ENCODE measurements around the gene DGCR8. TPM values are rescaled to one million over a fixed set of nuclear protein-coding genes. Genes with fewer than 3 reads are reported as not detected.

Gene DGCR8
- total and polyA plus RNA-seq, 5 donors from 2014 or later, result 2.7 to 41.1 (median 5.1) TPM

- Histone ChIP-seq H3K9me3 (ENCODE audit: control insufficient read depth in 2 of 2, low read length in 2 of 2) (peaks cover 0 to 1% of the 10 kb centered on the region in 2 experiments), H3K4me1 (ENCODE audit: control insufficient read depth, insufficient read depth, low read length, poor library complexity, severe bottlenecking) (peaks cover 54% of the 10 kb centered on the region), H3K4me3 (ENCODE audit: low read depth, low read length) (peak overlapping the region; percentile 62)
These were observed 11.8 kb downstream of the DGCR8 start for GRCh38 chr22:20091690-20092476.

GRCh38 chr22:20092477-20092854, 12.4 kb downstream of the DGCR8 start:
- H3K9me3 ChIP-seq (ENCODE audit: control insufficient read depth in 2 of 2, low read length in 2 of 2), result peaks cover 0 to 1% of the 10 kb centered on the region in 2 experiments
- H3K4me1 ChIP-seq (ENCODE audit: control insufficient read depth, insufficient read depth, low read length, poor library complexity, severe bottlenecking), result peaks cover 54% of the 10 kb centered on the region
- H3K27me3 Mint-ChIP-seq, result no peaks in the 10 kb centered on the region
- peak overlapping the region; percentile 69 for H3K27ac ChIP-seq (ENCODE audit: insufficient read depth, low read length, poor library complexity, severe bottlenecking)
- peaks cover 22 to 75% (median 55%) of the 10 kb centered on the region in 4 donors for H3K4me1 Mint-ChIP-seq
- H3K27me3 ChIP-seq (ENCODE audit: control insufficient read depth, insufficient read depth, low read length), result no peaks in the 10 kb centered on the region
- H3K36me3 ChIP-seq (ENCODE audit: control insufficient read depth, insufficient read depth, low read length), result peaks cover 87% of the 10 kb centered on the region
- H3K27ac Mint-ChIP-seq, result peak overlapping the region; percentile 33 to 96 (median 88)
- no peak for DNase-seq
- H3K4me3 Mint-ChIP-seq, result peak overlapping the region; percentile 76 to 87 (median 84)
- H3K36me3 Mint-ChIP-seq, result peaks cover 67% of the 10 kb centered on the region
- ATAC-seq (ENCODE audit: low read depth in 2 of 2), result no peak
- peak overlapping the region; percentile 62 for H3K4me3 ChIP-seq (ENCODE audit: low read depth, low read length)
- peaks cover 0 to 1% (median 0%) of the 10 kb centered on the region in 7 donors for H3K9me3 Mint-ChIP-seq

More at GRCh38 chr22:20091690-20092476, 11.8 kb downstream of the DGCR8 start:
- peak in 2 of 3 donors; percentile 52 to 74 for DNase-seq
- Mint-ChIP-seq H3K4me3 (peak overlapping the region; percentile 49 to 87 (median 78)), H3K4me1 (peaks cover 19 to 73% (median 52%) of the 10 kb centered on the region in 4 donors), H3K36me3 (peaks cover 67% of the 10 kb centered on the region), H3K27me3 (no peaks in the 10 kb centered on the region), H3K9me3 (peaks cover 0 to 1% (median 0%) of the 10 kb centered on the region in 7 donors), H3K27ac (peak overlapping the region; percentile 88 to 96 (median 95))
- H3K27me3 ChIP-seq (ENCODE audit: control insufficient read depth, insufficient read depth, low read length), result no peaks in the 10 kb centered on the region
- H3K36me3 ChIP-seq (ENCODE audit: control insufficient read depth, insufficient read depth, low read length), result peaks cover 87% of the 10 kb centered on the region
- ATAC-seq (ENCODE audit: low read depth in 2 of 2), result peak; percentile 56 to 78
- H3K27ac ChIP-seq (ENCODE audit: insufficient read depth, low read length, poor library complexity, severe bottlenecking), result peak overlapping the region; percentile 69

DNA sequence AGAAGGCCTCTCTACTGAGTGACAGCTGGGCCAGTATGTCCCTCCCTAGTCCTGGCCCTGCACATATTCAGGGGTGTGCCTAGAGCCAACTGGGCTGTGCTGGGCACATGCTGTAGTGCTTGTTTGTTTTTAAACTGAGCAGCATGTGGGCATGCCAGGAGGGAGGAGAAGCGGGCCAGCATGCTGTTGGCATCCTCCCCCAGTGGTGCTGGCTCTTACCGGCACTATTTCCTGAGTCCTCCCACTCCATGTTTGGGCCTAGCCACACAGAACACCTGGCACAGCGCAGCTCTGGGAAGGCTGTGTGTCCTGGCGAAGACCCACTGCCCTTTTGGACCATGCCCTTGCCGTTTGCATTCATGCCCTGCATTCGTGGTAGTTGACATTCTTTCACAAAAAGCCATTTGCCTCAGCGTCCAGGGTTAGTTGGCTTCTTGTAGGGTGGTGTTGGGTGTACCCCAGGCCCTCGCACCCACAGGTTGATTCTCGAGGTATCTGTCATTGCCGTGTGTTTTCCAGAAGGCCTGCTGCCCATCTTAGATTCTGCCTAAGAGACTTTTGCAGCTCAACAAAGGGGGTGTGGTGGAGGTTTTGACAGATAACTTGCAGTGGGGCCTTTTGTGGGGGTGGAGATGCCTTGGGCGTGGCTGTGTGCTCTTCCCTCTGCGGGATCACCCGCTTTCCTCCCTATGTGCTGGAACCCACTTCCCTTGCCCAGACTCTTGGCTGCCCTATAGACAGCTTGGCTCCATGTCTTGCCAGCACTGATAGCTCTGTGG, 13.6 kb downstream of the DGCR8 start:
- Histone ChIP-seq H3K27ac (ENCODE audit: insufficient read depth, low read length, poor library complexity, severe bottlenecking) (peak overlapping the region; percentile 31), H3K4me1 (ENCODE audit: control insufficient read depth, insufficient read depth, low read length, poor library complexity, severe bottlenecking) (peaks cover 54% of the 10 kb centered on the region), H3K36me3 (ENCODE audit: control insufficient read depth, insufficient read depth, low read length) (peaks cover 77% of the 10 kb centered on the region), H3K27me3 (ENCODE audit: control insufficient read depth, insufficient read depth, low read length) (no peaks in the 10 kb centered on the region), H3K9me3 (ENCODE audit: control insufficient read depth in 2 of 2, low read length in 2 of 2) (peaks cover 0 to 1% of the 10 kb centered on the region in 2 experiments), H3K4me3 (ENCODE audit: low read depth, low read length) (peak overlapping the region; percentile 18)
- Mint-ChIP-seq H3K9me3 (peaks cover 0 to 1% (median 0%) of the 10 kb centered on the region in 7 donors), H3K4me3 (peak overlapping the region; percentile 76 to 87 (median 80)), H3K36me3 (peaks cover 63% of the 10 kb centered on the region), H3K4me1 (peaks cover 28 to 77% (median 57%) of the 10 kb centered on the region in 4 donors), H3K27ac (peak overlapping the region; percentile 80 to 96 (median 93)), H3K27me3 (no peaks in the 10 kb centered on the region)
- ATAC-seq (ENCODE audit: low read depth in 2 of 2) (no peak), DNase-seq (peak in 1 of 3 donors; percentile 28)

DNA sequence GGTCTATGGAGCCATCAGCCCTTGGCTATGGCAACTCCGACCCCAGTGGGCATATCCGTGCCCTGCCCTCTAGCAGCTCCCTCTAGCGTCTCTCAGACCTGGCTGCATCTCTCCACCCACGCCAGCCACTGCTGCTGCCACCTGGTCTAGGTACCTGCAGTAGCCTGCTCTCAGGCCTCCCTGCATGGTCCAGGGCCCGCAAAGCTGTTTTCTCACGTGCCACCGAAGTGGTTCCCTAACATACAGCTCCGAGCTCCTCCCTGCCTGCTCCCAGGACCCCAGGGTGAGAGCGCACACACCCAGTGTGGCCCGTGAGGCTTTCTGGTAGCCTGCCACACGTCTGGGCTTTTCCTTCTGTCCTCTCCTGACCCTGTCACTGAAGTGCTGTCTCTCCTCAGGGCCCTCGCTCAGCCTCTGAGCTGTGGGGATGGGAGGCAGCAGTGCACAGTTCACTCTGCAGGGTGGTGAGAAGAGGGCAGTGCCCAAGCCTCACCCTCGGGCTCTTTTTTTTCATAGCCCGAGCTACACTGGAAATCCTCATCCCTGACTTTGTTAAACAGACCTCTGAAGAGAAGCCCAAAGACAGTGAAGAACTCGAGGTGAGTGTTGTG, 14.3 kb downstream of the DGCR8 start:
- Histone ChIP-seq H3K36me3 (ENCODE audit: control insufficient read depth, insufficient read depth, low read length) (peaks cover 71% of the 10 kb centered on the region), H3K27ac (ENCODE audit: insufficient read depth, low read length, poor library complexity, severe bottlenecking) (peak overlapping the region; percentile 19), H3K4me3 (ENCODE audit: low read depth, low read length) (no peak overlapping the region), H3K9me3 (ENCODE audit: control insufficient read depth in 2 of 2, low read length in 2 of 2) (peaks cover 0 to 1% of the 10 kb centered on the region in 2 experiments), H3K4me1 (ENCODE audit: control insufficient read depth, insufficient read depth, low read length, poor library complexity, severe bottlenecking) (peaks cover 60% of the 10 kb centered on the region), H3K27me3 (ENCODE audit: control insufficient read depth, insufficient read depth, low read length) (no peaks in the 10 kb centered on the region)
- peak overlapping the region; percentile 80 to 96 (median 93) for H3K27ac Mint-ChIP-seq
- peaks cover 59% of the 10 kb centered on the region for H3K36me3 Mint-ChIP-seq
- peaks cover 30 to 84% (median 62%) of the 10 kb centered on the region in 4 donors for H3K4me1 Mint-ChIP-seq
- no peaks in the 10 kb centered on the region for H3K27me3 Mint-ChIP-seq
- H3K9me3 Mint-ChIP-seq, result peaks cover 0 to 1% (median 0%) of the 10 kb centered on the region in 7 donors
- DNase-seq (no peak), ATAC-seq (ENCODE audit: low read depth in 2 of 2) (no peak)
- peak overlapping the region in 2 of 4 donors; percentile 70 to 87 for H3K4me3 Mint-ChIP-seq

- Histone ChIP-seq H3K4me3 (ENCODE audit: low read depth, low read length) (no peak overlapping the region), H3K27me3 (ENCODE audit: control insufficient read depth, insufficient read depth, low read length) (no peaks in the 10 kb centered on the region), H3K27ac (ENCODE audit: insufficient read depth, low read length, poor library complexity, severe bottlenecking) (no peak overlapping the region), H3K9me3 (ENCODE audit: control insufficient read depth in 2 of 2, low read length in 2 of 2) (peaks cover 0 to 1% of the 10 kb centered on the region in 2 experiments), H3K4me1 (ENCODE audit: control insufficient read depth, insufficient read depth, low read length, poor library complexity, severe bottlenecking) (peaks cover 62% of the 10 kb centered on the region), H3K36me3 (ENCODE audit: control insufficient read depth, insufficient read depth, low read length) (peaks cover 58% of the 10 kb centered on the region)
- peak overlapping the region in 2 of 4 donors; percentile 13 to 69 for H3K4me3 Mint-ChIP-seq
- peaks cover 51% of the 10 kb centered on the region for H3K36me3 Mint-ChIP-seq
- peaks cover 0 to 1% (median 0%) of the 10 kb centered on the region in 7 donors for H3K9me3 Mint-ChIP-seq
- H3K27me3 Mint-ChIP-seq, result no peaks in the 10 kb centered on the region
- peaks cover 36 to 85% (median 63%) of the 10 kb centered on the region in 4 donors for H3K4me1 Mint-ChIP-seq
- DNase-seq, result no peak
- peak overlapping the region; percentile 80 to 87 (median 83) for H3K27ac Mint-ChIP-seq
- no peak for ATAC-seq (ENCODE audit: low read depth in 2 of 2)
These were observed 15.5 kb downstream of the DGCR8 start for GRCh38 chr22:20095521-20095920.

GRCh38 chr22:20096574-20097420, 16.8 kb downstream of the DGCR8 start:
- peak overlapping the region; percentile 68 to 87 (median 70) for H3K27ac Mint-ChIP-seq
- peaks cover 39% of the 10 kb centered on the region for H3K36me3 Mint-ChIP-seq
- H3K4me3 ChIP-seq (ENCODE audit: low read depth, low read length), result no peak overlapping the region
- peaks cover 60% of the 10 kb centered on the region for H3K4me1 ChIP-seq (ENCODE audit: control insufficient read depth, insufficient read depth, low read length, poor library complexity, severe bottlenecking)
- ATAC-seq (ENCODE audit: low read depth in 2 of 2) (no peak), DNase-seq (no peak)
- H3K27me3 ChIP-seq (ENCODE audit: control insufficient read depth, insufficient read depth, low read length), result no peaks in the 10 kb centered on the region
- H3K4me1 Mint-ChIP-seq, result peaks cover 26 to 85% (median 55%) of the 10 kb centered on the region in 4 donors
- peaks cover 0 to 1% (median 0%) of the 10 kb centered on the region in 7 donors for H3K9me3 Mint-ChIP-seq
- peaks cover 0 to 1% of the 10 kb centered on the region in 2 experiments for H3K9me3 ChIP-seq (ENCODE audit: control insufficient read depth in 2 of 2, low read length in 2 of 2)
- H3K27me3 Mint-ChIP-seq, result no peaks in the 10 kb centered on the region
- H3K36me3 ChIP-seq (ENCODE audit: control insufficient read depth, insufficient read depth, low read length), result peaks cover 47% of the 10 kb centered on the region
- peak overlapping the region in 1 of 4 donors; percentile 69 for H3K4me3 Mint-ChIP-seq
- peak overlapping the region; percentile 30 for H3K27ac ChIP-seq (ENCODE audit: insufficient read depth, low read length, poor library complexity, severe bottlenecking)
